ENCODE data around the gene SEMA6B.
"Not testable (repeated sequence)": the region's sequence is repeated elsewhere in the genome, so short reads cannot be mapped to it uniquely, and the experiment has no call there.

The SEMA6B gene

GRCh38 chr19:4542896-4543841 is 16.3 kb downstream of the SEMA6B start:
- DNase-seq: no peak

- not testable (repeated sequence) for DNase-seq
These were observed 17.7 kb downstream of the SEMA6B start for GRCh38 chr19:4541806-4542145.

- DNase-seq: no peak
These were observed 18.2 kb downstream of the SEMA6B start for GRCh38 chr19:4541114-4541805.

GRCh38 chr19:4539693-4540581 is 19.5 kb downstream of the SEMA6B start, which contains the start of gene LRG1:
Gene LRG1 (minus strand): TSS chr19:4540036. CDS start chr19:4540013, 23 bp downstream.
- DNase-seq: peak; percentile 29

- no peak for DNase-seq
These were observed 20.3 kb downstream of the SEMA6B start for GRCh38 chr19:4539169-4539692.

- no peak for DNase-seq
These were observed 20.9 kb downstream of the SEMA6B start for GRCh38 chr19:4538601-4538954.

GRCh38 chr19:4537953-4538600 is 21.4 kb downstream of the SEMA6B start:
- no peak for DNase-seq

GRCh38 chr19:4536798-4537197 is 22.7 kb downstream of the SEMA6B start:
- DNase-seq: no peak

GRCh38 chr19:4534836-4535658 is 24.4 kb downstream of the SEMA6B start, which contains the start of gene PLIN5:
Gene PLIN5 (minus strand): TSS chr19:4535224. CDS start chr19:4534074, 1,150 bp downstream.
- peak; percentile 40 for DNase-seq

GRCh38 chr19:4533835-4534424 is 25.6 kb downstream of the SEMA6B start:
- DNase-seq: no peak

GRCh38 chr19:4533334-4533733 is 26.1 kb downstream of the SEMA6B start:
- DNase-seq: no peak

GRCh38 chr19:4531562-4532165 is 27.8 kb downstream of the SEMA6B start:
- no peak for DNase-seq

- DNase-seq: no peak
These were observed 29.5 kb downstream of the SEMA6B start for GRCh38 chr19:4529924-4530522.

GRCh38 chr19:4528843-4529242 is 30.6 kb downstream of the SEMA6B start:
- DNase-seq: no peak

- DNase-seq: not testable (repeated sequence)
These were observed 32.1 kb downstream of the SEMA6B start for GRCh38 chr19:4527377-4527776.

- no peak for DNase-seq
These were observed 33.9 kb downstream of the SEMA6B start for GRCh38 chr19:4525563-4526002.

GRCh38 chr19:4524808-4525562 is 34.5 kb downstream of the SEMA6B start:
- DNase-seq: peak; percentile 73

GRCh38 chr19:4523306-4524110 is 36.0 kb downstream of the SEMA6B start:
- DNase-seq: peak; percentile 31
